Natural killer cell treated with Interleukin-12 subunit alpha and Interleukin-12 subunit beta and Interleukin-15 and Interleukin-18, amount 100 ng/mL, for 72 hours (primary cell): ENCODE data around the gene CTIF. TPM values are rescaled to one million over a fixed set of nuclear protein-coding genes. Genes with fewer than 3 reads are reported as not detected.

Experiments
- ATAC-seq, 2 donors: fragments of 150-1000 bp; cut with Tn5 transposase in 1 of 2; sonication (Bioruptor Pico), chemical (Tn5 transposase) in 1 of 2; 2 replicates each; pipeline ENCODE4 v1.10.0; 2021
- DNase-seq: peaks from one replicate; pipeline ENCODE4 v3.0.0; 2022; ENCODE audit warnings: low spot score
- H3K27ac Mint-ChIP-seq, 2 donors: 1 replicate in 1 of 2; 2 replicates in 1 of 2; pipeline ENCODE4 v1.8.0; 2022; ENCODE audit warnings: mixed read lengths in 2 of 2, mild to moderate bottlenecking in 1 of 2, moderate library complexity in 1 of 2
- H3K27me3 Mint-ChIP-seq, 2 donors: 1 replicate in 1 of 2; 2 replicates in 1 of 2; pipeline ENCODE4 v1.8.0; 2022; ENCODE audit warnings: mixed read lengths in 2 of 2
- H3K36me3 Mint-ChIP-seq: one replicate; pipeline ENCODE4 v1.8.0; 2022; ENCODE audit warnings: mixed read lengths
- H3K4me1 Mint-ChIP-seq, 2 donors: 1 replicate in 1 of 2; 2 replicates in 1 of 2; pipeline ENCODE4 v1.8.0; 2022; ENCODE audit warnings: low read depth in 2 of 2, mixed read lengths in 2 of 2, mild to moderate bottlenecking in 1 of 2
- H3K4me3 Mint-ChIP-seq: one replicate; pipeline ENCODE4 v1.8.0; 2022; ENCODE audit warnings: mixed read lengths
- H3K9me3 Mint-ChIP-seq: 2 replicates; pipeline ENCODE4 v1.8.0; 2022; ENCODE audit warnings: mixed read lengths
- total RNA-seq, 2 donors: library from RNA; stranded (reverse); gene quantifications; one replicate each; pipeline ENCODE4 v1.2.3, GENCODE V29; 2022

The CTIF gene
- total RNA-seq, 2 donors from 2014 or later: 8.4 to 13.0 TPM

DNA sequence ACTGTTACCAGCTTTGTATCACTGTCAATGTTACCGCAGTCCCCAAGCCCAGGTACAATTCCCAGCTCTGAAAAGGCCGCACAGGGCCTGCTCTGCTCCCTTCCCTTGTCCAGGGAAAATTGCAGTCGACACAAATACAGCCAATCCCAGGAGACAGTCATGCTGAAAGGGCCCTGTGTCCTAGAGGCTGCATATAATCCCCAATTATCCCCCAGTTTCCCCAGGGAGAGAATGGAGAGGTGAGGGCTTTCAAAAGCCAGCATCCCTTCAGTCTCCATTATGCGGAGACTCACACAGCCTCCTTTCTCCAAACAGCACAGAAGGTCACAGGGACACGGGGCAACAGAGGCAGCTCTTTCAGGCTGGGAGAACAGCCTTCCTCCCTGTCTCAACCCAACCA lies 17.1 kb upstream of the CTIF start:
- Mint-ChIP-seq H3K4me3 (no peak overlapping the region), H3K4me1 (peaks cover 0 to 8% of the 10 kb centered on the region in 2 donors), H3K36me3 (no peaks in the 10 kb centered on the region), H3K9me3 (no peaks in the 10 kb centered on the region), H3K27ac (no peak overlapping the region), H3K27me3 (peaks cover 22 to 23% of the 10 kb centered on the region in 2 donors)
- DNase-seq (no peak), ATAC-seq (no peak)

DNA sequence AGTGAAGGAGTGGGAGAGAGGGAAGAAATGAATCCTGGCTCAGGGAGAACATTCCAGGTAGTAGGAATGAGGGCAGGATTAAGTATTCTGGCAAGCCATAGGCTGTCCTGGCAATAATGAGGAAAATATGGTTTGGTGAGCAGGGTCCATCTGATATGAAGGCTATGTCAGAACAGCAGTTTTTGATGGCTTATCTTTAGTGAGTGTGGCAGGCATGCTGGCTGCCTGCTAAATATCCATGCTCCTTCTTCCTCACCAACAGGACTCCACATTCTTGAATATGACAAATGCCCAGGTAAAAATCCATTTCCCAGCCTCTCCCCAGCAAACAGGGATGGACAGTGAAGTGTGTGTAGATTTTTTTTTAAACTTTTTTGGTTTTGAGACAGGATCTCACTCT lies 13.2 kb upstream of the CTIF start:
- DNase-seq: no peak
- peaks cover 0 to 8% of the 10 kb centered on the region in 2 donors for H3K4me1 Mint-ChIP-seq
- no peak overlapping the region for H3K4me3 Mint-ChIP-seq
- ATAC-seq: no peak
- no peaks in the 10 kb centered on the region for H3K9me3 Mint-ChIP-seq
- peaks cover 35 to 49% of the 10 kb centered on the region in 2 donors for H3K27me3 Mint-ChIP-seq
- H3K36me3 Mint-ChIP-seq: no peaks in the 10 kb centered on the region
- no peak overlapping the region for H3K27ac Mint-ChIP-seq

DNA sequence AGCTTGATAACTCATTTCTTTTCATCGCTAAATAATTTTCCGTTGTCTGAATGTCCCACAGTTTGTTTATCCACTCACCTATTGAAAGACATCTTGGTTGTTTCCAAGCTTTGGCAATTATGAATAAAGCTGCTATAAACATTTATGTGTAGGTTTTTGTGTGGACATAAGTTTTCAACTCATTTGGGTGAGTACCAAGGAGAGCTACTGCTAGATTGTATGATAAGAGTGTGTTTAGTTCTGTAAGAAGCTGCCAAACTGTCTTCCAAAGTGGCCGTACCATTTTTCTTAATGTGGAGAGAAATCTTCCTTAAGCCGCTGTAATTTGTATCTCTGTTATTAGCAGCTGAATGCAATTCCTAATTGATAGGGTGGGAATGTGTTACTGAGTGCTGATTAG lies 11.4 kb upstream of the CTIF start:
- ATAC-seq (no peak), DNase-seq (no peak)
- Mint-ChIP-seq H3K36me3 (no peaks in the 10 kb centered on the region), H3K4me3 (no peak overlapping the region), H3K27ac (no peak overlapping the region), H3K27me3 (peaks cover 36 to 44% of the 10 kb centered on the region in 2 donors), H3K9me3 (no peaks in the 10 kb centered on the region), H3K4me1 (peaks cover 0 to 8% of the 10 kb centered on the region in 2 donors)

DNA sequence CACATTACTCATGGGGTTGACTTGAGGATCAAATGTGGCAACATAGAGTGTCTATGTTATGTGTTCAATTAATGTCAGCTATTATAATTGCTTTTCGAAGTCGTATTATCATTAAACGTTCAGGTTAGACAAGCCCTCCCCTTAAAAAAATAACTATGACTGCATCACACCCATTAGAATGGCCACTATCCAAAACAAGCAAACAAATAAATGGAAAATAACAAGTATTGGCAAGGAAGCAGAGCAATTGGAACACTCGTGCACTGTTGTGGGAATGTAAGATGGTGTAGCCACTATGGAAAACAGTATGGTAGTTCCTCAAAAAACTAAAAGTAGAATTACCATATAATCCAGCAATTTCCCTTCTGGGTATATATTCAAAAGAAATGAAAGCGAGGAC lies 10.0 kb upstream of the CTIF start:
- Mint-ChIP-seq H3K27me3 (peaks cover 32 to 35% of the 10 kb centered on the region in 2 donors), H3K9me3 (no peaks in the 10 kb centered on the region), H3K4me3 (no peak overlapping the region), H3K27ac (no peak overlapping the region), H3K4me1 (peaks cover 0 to 8% of the 10 kb centered on the region in 2 donors), H3K36me3 (no peaks in the 10 kb centered on the region)
- ATAC-seq (no peak), DNase-seq (no peak)

DNA sequence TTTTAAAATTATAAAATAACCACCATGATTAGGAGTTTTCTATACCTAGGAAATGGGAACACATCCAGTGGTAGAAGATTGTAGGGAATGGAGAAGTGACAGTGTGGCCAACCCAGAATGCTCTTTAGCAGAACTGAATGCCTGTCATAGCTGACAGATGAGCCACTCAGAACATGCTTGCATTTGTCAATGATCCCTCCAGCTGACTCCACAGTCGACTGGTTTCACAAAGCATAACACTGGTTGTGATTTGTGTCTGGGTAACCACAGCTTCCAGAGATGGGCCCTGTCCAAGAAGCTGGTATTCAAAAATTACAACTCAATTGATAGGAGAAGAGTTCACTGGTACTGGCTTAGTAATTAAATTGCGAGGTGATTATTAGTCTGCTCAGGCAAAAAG lies 9.0 kb upstream of the CTIF start:
- Mint-ChIP-seq H3K4me1 (peaks cover 0 to 5% of the 10 kb centered on the region in 2 donors), H3K9me3 (no peaks in the 10 kb centered on the region), H3K27me3 (peaks cover 32 to 35% of the 10 kb centered on the region in 2 donors), H3K4me3 (no peak overlapping the region), H3K27ac (no peak overlapping the region), H3K36me3 (no peaks in the 10 kb centered on the region)
- DNase-seq: no peak
- ATAC-seq: no peak

DNA sequence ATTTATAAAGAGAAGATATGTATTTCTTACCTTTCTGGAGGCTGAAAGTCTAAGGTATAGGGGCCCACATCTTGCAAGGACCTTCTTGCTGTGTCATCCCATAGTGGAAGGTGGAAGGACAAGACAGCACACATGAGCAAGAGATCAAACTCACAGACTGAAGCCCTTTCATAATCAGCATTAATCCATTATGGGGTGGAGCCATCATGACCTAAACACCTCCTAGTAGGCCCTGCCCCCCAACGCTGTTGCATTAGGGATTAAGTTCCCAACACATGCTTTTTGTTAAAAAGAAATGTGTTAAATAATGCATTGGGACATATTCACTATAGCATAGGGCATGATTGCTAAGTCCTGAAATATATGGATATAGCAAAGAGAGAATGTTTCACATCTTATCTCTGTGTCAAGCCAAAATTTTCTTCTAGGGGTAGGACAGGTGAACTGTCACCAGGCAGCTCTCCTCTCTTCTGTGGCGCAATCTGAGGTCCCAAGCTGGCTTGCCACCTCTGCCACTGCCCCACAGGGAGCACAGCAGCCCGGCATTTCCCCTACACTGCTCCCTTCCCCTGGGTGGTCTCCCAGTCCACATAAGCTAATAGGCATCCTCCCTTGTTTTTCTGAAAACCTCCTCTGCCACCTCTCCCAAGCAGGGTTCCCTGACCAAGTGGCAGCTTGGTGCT lies 8.3 kb upstream of the CTIF start:
- Mint-ChIP-seq H3K4me3 (no peak overlapping the region), H3K27ac (no peak overlapping the region), H3K27me3 (peaks cover 26 to 28% of the 10 kb centered on the region in 2 donors), H3K36me3 (no peaks in the 10 kb centered on the region), H3K9me3 (no peaks in the 10 kb centered on the region), H3K4me1 (no peaks in the 10 kb centered on the region)
- ATAC-seq: no peak
- DNase-seq: no peak

DNA sequence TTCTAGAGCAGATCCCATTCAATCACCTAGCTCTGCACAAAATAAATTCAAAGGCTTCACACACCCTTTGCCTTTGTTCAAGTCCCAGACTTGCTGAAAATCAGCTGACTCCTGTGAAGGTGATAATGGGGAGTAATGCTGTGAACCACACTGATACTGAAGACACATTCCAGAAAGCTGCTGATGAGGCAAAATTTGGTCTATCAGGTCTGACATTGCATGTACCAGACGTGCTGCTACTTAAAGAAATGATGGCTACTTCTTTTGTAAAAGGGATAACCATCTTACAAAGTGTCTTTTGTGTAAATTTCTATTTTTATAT lies 7.8 kb upstream of the CTIF start:
- Mint-ChIP-seq H3K9me3 (no peaks in the 10 kb centered on the region), H3K4me1 (no peaks in the 10 kb centered on the region), H3K27me3 (peaks cover 26 to 28% of the 10 kb centered on the region in 2 donors), H3K27ac (no peak overlapping the region), H3K4me3 (no peak overlapping the region), H3K36me3 (no peaks in the 10 kb centered on the region)
- DNase-seq (no peak), ATAC-seq (no peak)

DNA sequence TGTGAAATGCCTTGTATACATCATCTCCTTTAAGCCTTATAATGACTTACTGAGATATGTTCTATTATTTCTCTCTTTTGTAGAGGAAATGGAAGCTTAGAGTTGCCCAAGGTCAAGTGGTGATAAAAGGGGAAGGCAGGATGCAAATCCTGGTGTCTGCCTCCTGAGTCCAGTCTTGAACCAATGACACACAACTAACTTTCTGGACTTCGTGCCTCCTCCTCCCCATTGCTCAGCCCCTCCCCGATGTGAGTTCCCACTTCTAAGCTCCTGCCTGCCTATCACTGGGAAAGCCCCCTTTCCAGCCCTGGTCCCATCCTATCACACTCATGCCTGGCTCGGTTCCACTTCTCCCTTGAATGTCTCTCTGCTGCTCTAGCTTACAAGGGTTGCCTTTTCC lies 6.9 kb upstream of the CTIF start:
- no peak overlapping the region for H3K4me3 Mint-ChIP-seq
- ATAC-seq: no peak
- peaks cover 23 to 27% of the 10 kb centered on the region in 2 donors for H3K27me3 Mint-ChIP-seq
- no peaks in the 10 kb centered on the region for H3K9me3 Mint-ChIP-seq
- DNase-seq: no peak
- H3K4me1 Mint-ChIP-seq: no peaks in the 10 kb centered on the region
- H3K36me3 Mint-ChIP-seq: no peaks in the 10 kb centered on the region
- H3K27ac Mint-ChIP-seq: no peak overlapping the region

DNA sequence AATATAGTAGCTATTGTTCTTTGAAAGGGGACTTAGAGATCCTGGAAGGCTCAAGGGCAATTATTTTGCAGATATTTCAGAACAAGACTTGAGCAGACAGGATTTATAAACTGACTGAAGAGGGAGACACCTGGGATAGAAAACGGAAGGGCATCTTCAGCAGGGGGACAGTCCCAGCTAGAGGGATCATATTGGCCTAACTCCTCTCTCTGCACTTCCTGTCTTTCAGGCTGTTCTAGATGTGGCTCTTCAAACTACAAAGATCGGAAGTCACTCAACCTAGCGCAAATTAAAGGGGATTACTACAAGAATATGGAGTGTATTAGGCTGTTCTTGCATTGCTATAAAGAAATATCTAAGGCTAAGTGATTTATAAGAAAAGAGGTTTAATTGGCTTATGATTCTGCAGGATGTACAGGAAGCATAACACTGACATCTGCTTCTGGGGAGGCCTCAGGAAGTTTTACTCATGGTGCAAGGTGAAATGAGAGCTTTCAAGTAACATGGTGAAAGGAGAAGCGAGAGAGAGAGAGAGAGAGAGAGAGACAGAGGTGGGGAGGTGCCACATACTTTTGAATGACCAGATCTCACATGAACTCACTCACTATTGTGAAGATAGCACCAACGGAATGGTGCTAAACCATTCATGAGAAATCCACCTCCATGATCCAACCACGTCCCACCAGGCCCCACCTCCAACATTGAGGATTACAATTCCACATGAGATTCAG lies 5.3 kb upstream of the CTIF start:
- no peak overlapping the region for H3K4me3 Mint-ChIP-seq
- peaks cover 11 to 13% of the 10 kb centered on the region in 2 donors for H3K27me3 Mint-ChIP-seq

DNA sequence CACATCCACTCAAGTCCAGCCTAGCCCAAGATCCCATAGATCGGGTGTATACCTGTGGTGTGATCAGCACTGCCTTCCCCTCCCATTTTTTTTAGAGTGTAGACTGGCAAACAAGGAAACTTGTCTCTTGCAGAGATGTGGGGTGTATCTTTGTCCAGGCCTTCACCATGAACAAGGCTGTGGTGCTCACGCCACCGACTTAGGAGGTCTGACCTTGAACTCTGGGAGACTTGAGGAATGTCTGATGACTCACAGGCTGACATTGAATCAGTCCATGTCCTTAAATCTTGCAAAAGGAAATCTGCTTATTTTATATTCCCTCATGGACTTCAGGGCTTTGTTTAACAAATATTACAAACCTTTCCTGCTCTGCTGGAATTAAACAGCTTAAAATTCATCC lies 4.5 kb upstream of the CTIF start:
- Mint-ChIP-seq H3K36me3 (no peaks in the 10 kb centered on the region), H3K4me3 (no peak overlapping the region)
- ATAC-seq: no peak

More for the DNA sequence above, 5.3 kb upstream of the CTIF start:
- no peak for ATAC-seq
- Mint-ChIP-seq H3K27ac (no peak overlapping the region), H3K9me3 (no peaks in the 10 kb centered on the region), H3K36me3 (no peaks in the 10 kb centered on the region), H3K4me1 (peaks cover 0 to under 1% of the 10 kb centered on the region in 2 donors)
- no peak for DNase-seq

DNA sequence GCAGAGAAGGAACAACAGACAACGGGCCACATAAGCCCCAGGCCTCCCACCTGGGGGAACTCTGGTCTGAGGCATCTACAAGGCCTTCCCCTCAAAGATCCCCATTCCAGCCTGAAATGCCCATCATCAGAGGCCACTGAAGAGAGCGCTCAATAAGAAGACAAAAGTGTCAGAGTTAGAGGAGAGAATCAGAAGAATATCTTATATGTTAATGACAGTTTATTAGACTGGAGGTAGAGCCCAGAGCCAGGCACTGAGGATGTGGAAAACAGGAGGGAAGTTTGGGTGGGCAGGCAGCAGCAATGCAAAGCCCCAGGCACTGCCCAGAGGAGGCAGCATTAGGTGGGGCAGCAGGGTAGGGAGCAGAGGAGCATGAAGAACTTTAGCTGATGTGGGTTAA lies 2.9 kb upstream of the CTIF start:
- Mint-ChIP-seq H3K4me3 (no peak overlapping the region), H3K27ac (no peak overlapping the region), H3K27me3 (peaks cover 0 to 7% of the 10 kb centered on the region in 2 donors), H3K4me1 (peaks cover 0 to 4% of the 10 kb centered on the region in 2 donors), H3K36me3 (no peaks in the 10 kb centered on the region), H3K9me3 (no peaks in the 10 kb centered on the region)
- DNase-seq (no peak), ATAC-seq (no peak)

More for the DNA sequence above, 4.5 kb upstream of the CTIF start:
- Mint-ChIP-seq H3K27ac (no peak overlapping the region), H3K4me1 (peaks cover 0 to 4% of the 10 kb centered on the region in 2 donors), H3K27me3 (peaks cover 3 to 9% of the 10 kb centered on the region in 2 donors), H3K9me3 (no peaks in the 10 kb centered on the region)
- DNase-seq: no peak

DNA sequence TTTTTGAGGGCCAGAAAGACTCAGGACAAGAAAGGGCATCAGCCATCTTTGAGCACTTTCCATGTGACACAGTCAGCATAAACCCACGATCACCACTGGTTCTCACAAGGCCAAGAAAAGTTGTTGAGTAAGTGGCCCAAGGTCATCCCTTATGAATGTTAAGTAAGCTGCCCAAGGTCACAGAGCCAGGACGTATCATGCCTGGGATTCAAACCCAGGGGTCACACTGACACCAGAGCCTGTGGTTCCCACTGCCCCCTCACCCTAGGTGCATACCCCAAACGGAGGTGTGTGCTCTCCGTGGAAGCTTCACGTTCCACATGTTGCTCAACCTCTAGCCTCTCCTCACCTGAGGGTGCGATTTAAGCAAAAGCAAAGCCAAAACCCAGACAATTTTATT lies 2.3 kb upstream of the CTIF start:
- ATAC-seq (no peak), DNase-seq (no peak)
- H3K9me3 Mint-ChIP-seq: no peaks in the 10 kb centered on the region
- H3K36me3 Mint-ChIP-seq: no peaks in the 10 kb centered on the region
- peaks cover 0 to 4% of the 10 kb centered on the region in 2 donors for H3K4me1 Mint-ChIP-seq
- no peak overlapping the region for H3K27ac Mint-ChIP-seq
- H3K27me3 Mint-ChIP-seq: peaks cover 0 to 7% of the 10 kb centered on the region in 2 donors
- H3K4me3 Mint-ChIP-seq: no peak overlapping the region

DNA sequence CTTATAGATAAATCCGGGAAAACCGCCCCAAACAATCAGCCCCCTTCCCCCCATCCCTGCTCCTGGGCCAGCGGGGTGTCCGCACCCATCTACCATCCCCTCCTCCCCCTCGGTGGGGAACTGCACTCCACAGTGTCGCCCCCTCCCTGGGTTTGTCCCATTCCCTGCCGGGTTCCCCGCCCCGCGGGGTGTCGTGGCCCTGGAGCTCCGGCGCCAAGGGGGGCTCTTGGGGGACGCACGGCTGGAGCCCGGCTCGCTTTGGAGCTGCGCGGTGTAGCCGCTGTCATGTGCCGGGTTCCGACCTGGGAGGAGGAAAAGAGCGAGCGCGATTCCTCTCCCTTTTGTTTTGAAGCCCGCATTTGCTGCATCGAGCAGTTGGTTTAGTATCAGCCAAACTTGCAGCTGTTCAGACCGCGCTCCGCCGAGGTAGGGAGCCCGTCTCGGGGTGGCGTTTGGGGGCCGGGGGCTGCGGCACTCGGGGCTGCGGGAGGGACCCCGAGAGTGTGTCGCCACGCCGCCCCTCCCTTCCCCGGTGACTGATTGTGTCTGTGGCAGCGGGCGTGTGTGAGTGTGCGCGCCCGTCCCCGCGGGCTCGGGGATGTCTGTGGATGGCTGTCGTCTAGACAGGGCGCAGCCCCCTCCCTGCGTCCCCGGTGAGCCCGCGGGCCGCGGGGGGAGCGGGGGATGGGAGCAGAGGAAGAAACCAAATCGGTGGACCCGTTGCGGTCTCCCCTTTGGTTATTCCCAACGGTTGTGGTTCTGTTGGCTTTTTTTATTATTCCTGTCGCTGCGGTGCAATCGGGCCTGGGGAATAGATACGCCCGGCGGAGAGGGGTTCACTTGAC lies 797 bp downstream of the CTIF start:
- Mint-ChIP-seq H3K27ac (peak overlapping the region in 1 of 2 donors; percentile 54), H3K4me1 (peaks cover 4 to 8% of the 10 kb centered on the region in 2 donors), H3K36me3 (no peaks in the 10 kb centered on the region), H3K9me3 (no peaks in the 10 kb centered on the region), H3K4me3 (peak overlapping the region; percentile 78), H3K27me3 (peaks cover 3 to 11% of the 10 kb centered on the region in 2 donors)
- DNase-seq (no peak), ATAC-seq (peak in 1 of 2 donors; percentile 34)
